ENCODE data around the gene TULP4.

Gene TULP4

DNA sequence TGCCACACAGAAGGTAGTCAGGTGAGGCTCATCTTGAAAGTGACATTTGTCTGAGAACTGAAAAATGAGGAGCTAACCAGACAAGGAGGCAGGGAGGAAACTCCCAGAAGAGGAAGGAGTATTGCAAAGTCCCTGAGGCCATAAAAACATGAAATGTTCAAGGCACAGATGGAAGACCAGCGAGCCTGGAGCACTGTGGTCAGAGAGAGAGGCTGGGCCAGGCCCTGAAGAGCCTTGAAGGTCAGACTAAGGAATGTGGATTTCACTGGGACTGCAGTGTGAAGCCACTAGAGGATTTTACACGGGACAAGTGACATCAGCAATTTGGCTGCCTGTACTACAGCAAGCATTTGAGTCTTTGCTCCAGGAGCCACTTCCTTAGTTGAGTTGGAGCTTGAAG lies 226.5 kb downstream of the TULP4 start:
- no peak for TF ChIP-seq EZH2phosphoT487 (IDR thresholded peaks at IDR 0.05; ENCODE audit: borderline replicate concordance)
- TF ChIP-seq, protein P1, sequence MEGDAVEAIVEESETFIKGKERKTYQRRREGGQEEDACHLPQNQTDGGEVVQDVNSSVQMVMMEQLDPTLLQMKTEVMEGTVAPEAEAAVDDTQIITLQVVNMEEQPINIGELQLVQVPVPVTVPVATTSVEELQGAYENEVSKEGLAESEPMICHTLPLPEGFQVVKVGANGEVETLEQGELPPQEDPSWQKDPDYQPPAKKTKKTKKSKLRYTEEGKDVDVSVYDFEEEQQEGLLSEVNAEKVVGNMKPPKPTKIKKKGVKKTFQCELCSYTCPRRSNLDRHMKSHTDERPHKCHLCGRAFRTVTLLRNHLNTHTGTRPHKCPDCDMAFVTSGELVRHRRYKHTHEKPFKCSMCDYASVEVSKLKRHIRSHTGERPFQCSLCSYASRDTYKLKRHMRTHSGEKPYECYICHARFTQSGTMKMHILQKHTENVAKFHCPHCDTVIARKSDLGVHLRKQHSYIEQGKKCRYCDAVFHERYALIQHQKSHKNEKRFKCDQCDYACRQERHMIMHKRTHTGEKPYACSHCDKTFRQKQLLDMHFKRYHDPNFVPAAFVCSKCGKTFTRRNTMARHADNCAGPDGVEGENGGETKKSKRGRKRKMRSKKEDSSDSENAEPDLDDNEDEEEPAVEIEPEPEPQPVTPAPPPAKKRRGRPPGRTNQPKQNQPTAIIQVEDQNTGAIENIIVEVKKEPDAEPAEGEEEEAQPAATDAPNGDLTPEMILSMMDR (conservative IDR thresholded peaks at IDR 0.05; ENCODE audit: low read length): no peak
- no peaks in the 10 kb centered on the region for H3K79me2 ChIP-seq (ENCODE audit: insufficient read depth, low read length)
- H3K27me3 ChIP-seq (ENCODE audit: insufficient read depth, low read length, poor library complexity, severe bottlenecking): no peaks in the 10 kb centered on the region
- H4K20me1 ChIP-seq (ENCODE audit: insufficient read depth, low read length, poor library complexity, severe bottlenecking): no peaks in the 10 kb centered on the region
- no peaks in the 10 kb centered on the region; the same call in 1 of the 2 replicates for H3K9me3 ChIP-seq (ENCODE audit: insufficient read depth, low read depth, low read length)
- no peaks in the 10 kb centered on the region for H3F3A ChIP-seq (ENCODE audit: low read depth)
- no peaks in the 10 kb centered on the region for H3K36me3 ChIP-seq (ENCODE audit: insufficient read depth, low read length)
- H3K9me2 ChIP-seq (replicated peaks; ENCODE audit: low read depth, low read length): no peaks in the 10 kb centered on the region
- no peak overlapping the region for H3K4me3 ChIP-seq (ENCODE audit: low read length, poor library complexity, severe bottlenecking)
- H3K9ac ChIP-seq (ENCODE audit: low read depth, low read length, poor library complexity, severe bottlenecking): no peak overlapping the region
- no peaks in the 10 kb centered on the region for H3K4me1 ChIP-seq (ENCODE audit: insufficient read depth, low read length, poor library complexity, severe bottlenecking)
- no peak overlapping the region for H2AFZ ChIP-seq (ENCODE audit: low read length)
- no peak overlapping the region for H3K4me2 ChIP-seq (ENCODE audit: low read depth, low read length, poor library complexity, severe bottlenecking)

DNA sequence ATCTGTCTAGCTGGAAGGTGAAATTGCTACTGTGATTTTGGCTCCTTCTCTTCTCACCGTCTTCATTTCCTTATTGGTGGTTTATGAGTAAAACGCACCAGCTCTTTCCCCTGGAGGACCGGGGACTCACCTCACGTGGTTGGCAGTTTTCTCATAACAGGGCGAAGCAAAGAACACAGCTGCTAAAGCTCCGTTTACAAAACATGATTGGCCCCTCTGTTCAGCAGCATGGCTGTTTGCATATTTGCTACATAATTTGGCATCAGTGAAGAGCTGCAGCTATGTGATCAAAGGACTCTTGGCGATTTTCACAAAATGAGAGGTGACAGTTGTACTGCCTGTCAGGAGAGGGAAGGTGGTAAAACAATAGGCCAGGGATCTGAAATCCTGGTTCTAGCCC lies 227.1 kb downstream of the TULP4 start:
- Histone ChIP-seq H3K9me2 (replicated peaks; ENCODE audit: low read depth, low read length) (no peaks in the 10 kb centered on the region), H3F3A (ENCODE audit: low read depth) (no peaks in the 10 kb centered on the region), H3K27me3 (ENCODE audit: insufficient read depth, low read length, poor library complexity, severe bottlenecking) (no peaks in the 10 kb centered on the region), H3K36me3 (ENCODE audit: insufficient read depth, low read length) (no peaks in the 10 kb centered on the region), H4K20me1 (ENCODE audit: insufficient read depth, low read length, poor library complexity, severe bottlenecking) (no peaks in the 10 kb centered on the region), H3K9me3 (ENCODE audit: insufficient read depth, low read depth, low read length) (no peaks in the 10 kb centered on the region; the same call in 1 of the 2 replicates), H3K4me2 (ENCODE audit: low read depth, low read length, poor library complexity, severe bottlenecking) (no peak overlapping the region), H3K4me1 (ENCODE audit: insufficient read depth, low read length, poor library complexity, severe bottlenecking) (no peaks in the 10 kb centered on the region), H3K9ac (ENCODE audit: low read depth, low read length, poor library complexity, severe bottlenecking) (no peak overlapping the region), H2AFZ (ENCODE audit: low read length) (no peak overlapping the region), H3K79me2 (ENCODE audit: insufficient read depth, low read length) (no peaks in the 10 kb centered on the region), H3K4me3 (ENCODE audit: low read length, poor library complexity, severe bottlenecking) (no peak overlapping the region)
- TF ChIP-seq, protein P1 (conservative IDR thresholded peaks at IDR 0.05; ENCODE audit: low read length): no peak
- TF ChIP-seq EZH2phosphoT487 (IDR thresholded peaks at IDR 0.05; ENCODE audit: borderline replicate concordance): no peak

DNA sequence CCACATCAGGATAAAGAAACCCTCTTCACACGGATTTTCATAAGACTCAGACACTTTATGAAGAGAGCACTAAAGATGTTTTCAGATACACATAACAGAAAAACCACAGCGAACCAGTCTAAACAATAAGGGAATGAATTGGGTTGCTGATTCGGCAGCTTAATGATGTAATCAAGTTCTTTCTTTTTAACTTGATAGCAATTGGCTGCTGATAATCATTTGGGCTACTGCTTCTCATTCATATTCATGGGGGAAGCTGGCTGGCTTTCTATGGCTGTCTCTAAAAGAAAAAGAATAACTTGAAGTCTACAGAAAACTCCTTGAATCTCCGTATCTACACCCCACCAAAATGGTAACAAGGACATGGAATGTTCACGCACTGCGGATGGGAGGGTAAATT lies 227.6 kb downstream of the TULP4 start:
- TF ChIP-seq, protein P1 (conservative IDR thresholded peaks at IDR 0.05; ENCODE audit: low read length): no peak
- no peak for TF ChIP-seq EZH2phosphoT487 (IDR thresholded peaks at IDR 0.05; ENCODE audit: borderline replicate concordance)
- Histone ChIP-seq H2AFZ (ENCODE audit: low read length) (no peak overlapping the region), H3K79me2 (ENCODE audit: insufficient read depth, low read length) (no peaks in the 10 kb centered on the region), H3K9me2 (replicated peaks; ENCODE audit: low read depth, low read length) (no peaks in the 10 kb centered on the region), H3K4me1 (ENCODE audit: insufficient read depth, low read length, poor library complexity, severe bottlenecking) (no peaks in the 10 kb centered on the region), H3K36me3 (ENCODE audit: insufficient read depth, low read length) (no peaks in the 10 kb centered on the region), H3F3A (ENCODE audit: low read depth) (no peaks in the 10 kb centered on the region), H3K27me3 (ENCODE audit: insufficient read depth, low read length, poor library complexity, severe bottlenecking) (no peaks in the 10 kb centered on the region), H4K20me1 (ENCODE audit: insufficient read depth, low read length, poor library complexity, severe bottlenecking) (no peaks in the 10 kb centered on the region), H3K9me3 (ENCODE audit: insufficient read depth, low read depth, low read length) (no peaks in the 10 kb centered on the region; the same call in 1 of the 2 replicates), H3K4me2 (ENCODE audit: low read depth, low read length, poor library complexity, severe bottlenecking) (no peak overlapping the region), H3K9ac (ENCODE audit: low read depth, low read length, poor library complexity, severe bottlenecking) (no peak overlapping the region), H3K4me3 (ENCODE audit: low read length, poor library complexity, severe bottlenecking) (no peak overlapping the region)

All from Loucy (cell line).